Skeletal muscle tissue (tissue), 4 donors: Measurements from ENCODE around the gene HEY2. TPM values are rescaled to one million over a fixed set of nuclear protein-coding genes. Genes with fewer than 3 reads are reported as not detected.
A peak's percentile ranks its signal among the peaks of the same experiment; 100 is the strongest.

Source experiments
- H3K27ac ChIP-seq: one replicate; pipeline ENCODE4 v1.7.0; 2013; ENCODE audit warnings: mild to moderate bottlenecking, low read depth, low read length, inconsistent platforms
- H3K27me3 ChIP-seq, 3 donors: one replicate each; pipeline ENCODE4 v1.7.0; 2013; ENCODE audit warnings: low read length in 3 of 3; ENCODE audit not compliant: control insufficient read depth in 3 of 3, insufficient read depth in 3 of 3
- H3K36me3 ChIP-seq, 3 donors: one replicate each; pipeline ENCODE4 v1.7.0; 2013; ENCODE audit warnings: low read length in 3 of 3; ENCODE audit not compliant: control insufficient read depth in 3 of 3, insufficient read depth in 3 of 3
- H3K4me1 ChIP-seq, 3 donors: one replicate each; pipeline ENCODE4 v1.7.0; 2013; ENCODE audit warnings: low read length in 3 of 3, mild to moderate bottlenecking in 3 of 3; ENCODE audit not compliant: control insufficient read depth in 3 of 3, insufficient read depth in 3 of 3
- H3K4me3 ChIP-seq, 3 donors: one replicate each; pipeline ENCODE4 v1.7.0; 2013; ENCODE audit warnings: low read length in 3 of 3
- H3K9ac ChIP-seq, 3 donors: one replicate each; pipeline ENCODE4 v1.7.0; 2013; ENCODE audit warnings: low read length in 3 of 3, mild to moderate bottlenecking in 3 of 3, moderate library complexity in 2 of 3, low read depth in 1 of 3
- H3K9me3 ChIP-seq, 3 donors: one replicate each; pipeline ENCODE4 v1.7.0; 2013; ENCODE audit warnings: low read length in 3 of 3; ENCODE audit not compliant: control insufficient read depth in 3 of 3
- total RNA-seq: library from RNA; depleted of rRNA; stranded (reverse); fragments of >200 nt; gene quantifications from one replicate; pipeline ENCODE4 v1.2.3, GENCODE V29; 2014
- donor health status: Osteomylitis.

The HEY2 gene
- total RNA-seq, 1 donor from 2014 or later, result 7.3 TPM

- Histone ChIP-seq H3K9ac (peak overlapping the region; percentile 66 to 72 (median 71)), H3K27ac (peak overlapping the region; percentile 41), H3K27me3 (no peaks in the 10 kb centered on the region), H3K36me3 (no peaks in the 10 kb centered on the region), H3K4me1 (peaks cover 5 to 7% (median 6%) of the 10 kb centered on the region in 3 donors), H3K4me3 (peak overlapping the region; percentile 57 to 64 (median 59)), H3K9me3 (no peaks in the 10 kb centered on the region)
These were observed 6.8 kb upstream of the HEY2 start for GRCh38 chr6:125742464-125743120.

DNA sequence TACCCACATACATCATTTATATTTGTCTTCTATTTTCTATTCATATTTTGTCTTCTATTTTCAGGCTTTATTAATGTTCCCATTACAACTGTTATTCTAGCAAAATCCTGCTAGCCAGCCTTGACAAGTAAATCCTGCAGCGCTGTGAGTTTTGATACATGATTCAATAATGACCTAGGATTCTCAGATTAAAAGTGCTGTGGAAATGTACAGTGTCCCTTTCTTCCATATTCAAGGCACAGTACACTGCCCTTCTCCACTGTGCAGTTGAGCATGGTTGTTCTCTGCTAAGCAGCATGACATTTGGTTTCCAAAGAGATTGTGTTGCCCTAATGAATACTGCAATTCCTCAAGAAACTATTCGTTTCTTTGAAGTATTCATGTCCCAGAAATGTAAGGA is 5.8 kb upstream of the HEY2 start:
- H3K4me1 ChIP-seq, result peaks cover 5 to 11% (median 6%) of the 10 kb centered on the region in 3 donors
- peak overlapping the region in 2 of 3 donors; percentile 2 to 72 for H3K9ac ChIP-seq
- H3K4me3 ChIP-seq, result peak overlapping the region; percentile 1 to 13 (median 1)
- peaks cover 0 to 2% (median 0%) of the 10 kb centered on the region in 3 donors for H3K27me3 ChIP-seq
- no peaks in the 10 kb centered on the region for H3K9me3 ChIP-seq
- no peaks in the 10 kb centered on the region for H3K36me3 ChIP-seq
- peak overlapping the region; percentile 41 for H3K27ac ChIP-seq

GRCh38 chr6:125745281-125746018 is 4.0 kb upstream of the HEY2 start:
- Histone ChIP-seq H3K27ac (peak overlapping the region; percentile 98), H3K9me3 (no peaks in the 10 kb centered on the region), H3K9ac (peak overlapping the region; percentile 78 to 98 (median 94)), H3K4me1 (peaks cover 6 to 21% (median 14%) of the 10 kb centered on the region in 3 donors), H3K4me3 (peak overlapping the region; percentile 75 to 89 (median 86)), H3K27me3 (peaks cover 0 to 2% (median 0%) of the 10 kb centered on the region in 3 donors), H3K36me3 (no peaks in the 10 kb centered on the region)

DNA sequence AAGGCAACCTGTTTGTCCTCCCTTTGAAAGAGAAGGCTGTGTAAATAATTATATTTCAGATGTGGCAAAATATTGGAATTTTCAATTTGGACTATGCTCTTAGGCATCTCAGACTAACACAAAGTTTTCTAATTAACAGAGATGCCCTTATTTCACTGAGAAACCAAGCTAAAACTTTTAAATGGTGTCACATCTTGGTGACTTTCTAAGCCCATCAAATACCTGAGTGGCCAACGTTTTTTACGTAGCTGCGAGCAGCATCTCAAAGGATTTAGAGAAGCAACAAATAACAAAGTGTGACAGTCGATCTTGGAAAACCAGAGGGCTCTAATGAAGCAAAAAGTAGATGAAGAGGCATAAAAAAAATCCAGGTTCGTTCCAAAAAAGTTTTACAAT is 3.4 kb upstream of the HEY2 start:
- Histone ChIP-seq H3K4me3 (peak overlapping the region; percentile 75 to 89 (median 86)), H3K9ac (peak overlapping the region; percentile 80 to 98 (median 94)), H3K27ac (peak overlapping the region; percentile 98), H3K4me1 (peaks cover 6 to 21% (median 17%) of the 10 kb centered on the region in 3 donors), H3K27me3 (peaks cover 0 to 2% (median 0%) of the 10 kb centered on the region in 3 donors), H3K9me3 (no peaks in the 10 kb centered on the region), H3K36me3 (no peaks in the 10 kb centered on the region)

DNA sequence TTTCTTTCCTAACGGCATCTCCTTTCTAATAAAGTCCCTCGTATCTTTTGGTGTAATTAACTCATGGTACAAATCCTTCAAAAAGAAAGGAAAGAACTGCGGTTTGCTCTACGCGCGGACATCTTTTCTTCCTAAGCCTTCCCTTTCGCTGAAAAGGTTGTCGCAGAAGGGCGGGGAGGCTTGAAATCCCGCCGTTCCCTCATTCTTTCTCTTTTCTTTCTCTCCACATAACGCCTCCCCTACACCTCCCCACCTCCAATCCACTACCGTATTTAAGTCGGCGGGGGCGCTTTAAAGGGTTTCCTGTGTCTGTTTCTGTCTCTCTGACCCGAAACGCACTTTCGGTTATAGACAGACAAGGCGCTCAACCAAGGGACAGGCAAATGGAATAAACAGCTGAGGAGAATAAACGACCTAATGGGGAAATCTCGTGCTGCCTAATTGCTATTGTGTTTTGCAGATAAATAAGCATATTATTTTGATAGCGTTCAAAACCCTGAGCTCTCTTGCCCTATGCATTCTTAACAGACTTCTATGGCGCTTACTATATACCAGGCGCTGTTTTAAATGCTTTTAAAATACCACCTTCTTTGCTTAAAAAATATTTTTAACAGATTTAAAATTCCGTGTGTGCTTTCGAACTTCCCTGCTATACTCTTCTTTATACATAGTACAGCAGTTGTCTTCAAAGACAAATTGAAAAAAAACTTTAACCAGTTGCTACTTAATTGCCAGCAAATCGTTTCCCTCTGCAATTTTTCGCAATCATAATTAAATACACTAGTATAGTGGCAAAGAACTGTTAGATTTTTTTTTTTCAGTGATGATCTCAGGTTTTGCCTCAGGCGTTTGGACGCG is 2.5 kb upstream of the HEY2 start:
- peak overlapping the region; percentile 75 to 89 (median 86) for H3K4me3 ChIP-seq
- H3K9me3 ChIP-seq, result no peaks in the 10 kb centered on the region
- peak overlapping the region; percentile 80 to 98 (median 94) for H3K9ac ChIP-seq
- peaks cover 0 to 2% (median 0%) of the 10 kb centered on the region in 3 donors for H3K27me3 ChIP-seq
- H3K27ac ChIP-seq, result peak overlapping the region; percentile 98
- H3K4me1 ChIP-seq, result peaks cover 5 to 21% (median 17%) of the 10 kb centered on the region in 3 donors
- H3K36me3 ChIP-seq, result no peaks in the 10 kb centered on the region

DNA sequence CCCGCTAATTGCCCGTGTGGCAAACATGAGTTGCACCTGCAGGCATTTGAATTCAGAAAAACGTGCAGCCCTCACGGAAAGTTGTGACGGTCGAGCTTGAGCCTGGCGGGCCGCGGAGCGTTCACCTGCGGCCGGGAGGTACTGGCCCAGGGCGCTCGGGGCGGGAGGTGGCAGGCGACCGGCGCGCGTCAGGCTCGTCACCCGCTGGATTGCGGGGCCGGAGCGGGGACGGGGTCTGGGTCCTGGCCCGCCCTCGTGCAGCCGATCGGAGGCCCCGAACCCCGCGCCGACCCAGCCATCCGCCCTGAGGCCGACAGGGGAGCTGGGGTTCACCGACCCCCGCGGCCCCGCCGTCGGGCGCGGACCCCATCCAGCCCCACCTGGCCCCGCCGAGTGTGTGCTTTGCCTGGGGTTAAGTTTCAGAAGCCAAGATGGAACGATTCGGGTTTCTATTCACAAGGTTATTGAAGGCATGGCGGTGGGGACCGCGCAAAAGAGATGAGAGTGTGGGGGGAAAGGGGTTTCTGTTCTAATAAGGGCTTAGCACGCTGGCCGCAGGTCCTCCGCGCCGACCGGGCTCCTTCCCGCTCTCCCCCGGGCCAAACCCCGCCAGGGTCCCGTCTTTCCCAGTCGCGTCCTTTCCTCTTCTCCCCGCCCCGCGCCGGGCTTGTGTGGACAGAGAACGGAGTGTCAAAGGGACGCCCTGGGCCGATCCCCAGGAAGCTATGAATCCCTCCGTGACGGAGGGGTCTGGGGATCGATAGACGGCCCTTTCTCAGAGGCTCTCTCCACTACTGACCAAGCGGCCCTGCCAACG is 1.6 kb upstream of the HEY2 start:
- no peaks in the 10 kb centered on the region for H3K9me3 ChIP-seq
- H3K27me3 ChIP-seq, result peaks cover 0 to 2% (median 0%) of the 10 kb centered on the region in 3 donors
- H3K36me3 ChIP-seq, result no peaks in the 10 kb centered on the region
- H3K4me1 ChIP-seq, result peaks cover 3 to 21% (median 17%) of the 10 kb centered on the region in 3 donors
- peak overlapping the region; percentile 80 to 98 (median 94) for H3K9ac ChIP-seq
- peak overlapping the region; percentile 75 to 89 (median 86) for H3K4me3 ChIP-seq
- peak overlapping the region; percentile 98 for H3K27ac ChIP-seq

DNA sequence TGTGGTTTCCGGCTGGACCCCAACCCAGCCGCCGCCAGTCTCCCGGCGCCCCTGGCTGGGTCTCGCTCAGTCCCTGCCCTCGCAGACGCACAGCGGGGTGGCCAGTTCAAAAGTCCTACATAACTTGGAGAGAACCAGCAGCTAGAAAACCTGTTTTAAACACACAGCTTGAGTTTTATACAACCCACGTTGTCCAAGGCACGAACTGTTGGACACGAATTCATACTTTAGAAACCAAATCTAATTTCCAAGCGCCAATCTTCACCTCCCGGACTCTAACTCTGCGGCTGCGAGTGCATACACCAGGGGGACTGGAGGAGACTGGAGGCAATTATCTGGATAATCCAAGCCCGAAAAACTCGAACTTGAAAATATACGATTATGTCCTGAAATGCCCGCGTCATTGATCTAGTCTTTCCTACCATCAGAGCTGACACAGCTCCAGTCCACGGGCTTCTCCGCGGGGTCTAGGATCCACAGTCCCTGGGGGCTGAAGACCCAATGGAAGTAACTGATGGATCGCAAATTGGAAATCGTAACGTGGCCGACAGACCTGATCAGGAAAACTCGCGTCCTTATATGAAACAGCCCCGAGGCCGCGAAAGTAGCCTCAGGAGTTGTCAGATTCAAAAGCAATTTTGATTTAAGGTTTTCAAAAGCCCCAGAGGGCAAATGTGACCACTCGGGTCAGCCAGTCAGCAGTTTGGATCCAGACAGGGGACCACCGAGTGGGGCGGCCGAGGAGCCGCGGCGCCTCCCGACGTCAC is 843 bp upstream of the HEY2 start:
- H3K27ac ChIP-seq, result peak overlapping the region; percentile 98
- peaks cover 0 to 2% (median 0%) of the 10 kb centered on the region in 3 donors for H3K36me3 ChIP-seq
- peaks cover 3 to 28% (median 17%) of the 10 kb centered on the region in 3 donors for H3K4me1 ChIP-seq
- peak overlapping the region; percentile 75 to 89 (median 86) for H3K4me3 ChIP-seq
- peaks cover 0 to 2% (median 0%) of the 10 kb centered on the region in 3 donors for H3K27me3 ChIP-seq
- peak overlapping the region; percentile 80 to 98 (median 94) for H3K9ac ChIP-seq
- H3K9me3 ChIP-seq, result no peaks in the 10 kb centered on the region

- H3K27me3 ChIP-seq, result peaks cover 0 to 2% (median 0%) of the 10 kb centered on the region in 3 donors
- peak overlapping the region; percentile 98 for H3K27ac ChIP-seq
- H3K4me1 ChIP-seq, result peaks cover 3 to 28% (median 17%) of the 10 kb centered on the region in 3 donors
These were observed 646 bp downstream of the HEY2 start for GRCh38 chr6:125749865-125750691.

More at GRCh38 chr6:125749865-125750691, 646 bp downstream of the HEY2 start:
- Histone ChIP-seq H3K9ac (peak overlapping the region; percentile 88 to 96 (median 93)), H3K9me3 (no peaks in the 10 kb centered on the region), H3K36me3 (peaks cover 0 to 8% (median 0%) of the 10 kb centered on the region in 3 donors), H3K4me3 (peak overlapping the region; percentile 76 to 92 (median 91))
